Stimulated activated CD4-positive, alpha-beta T cell treated with anti-CD3 and anti-CD28 coated beads, Interleukin-15, amount 100 ng/mL, for 24 hours (primary cell): ENCODE data around the gene OR52A1.

Experiments used
- DNase-seq: peaks from one replicate; pipeline ENCODE4 v3.0.0-alpha.2; 2020

The OR52A1 gene

DNA sequence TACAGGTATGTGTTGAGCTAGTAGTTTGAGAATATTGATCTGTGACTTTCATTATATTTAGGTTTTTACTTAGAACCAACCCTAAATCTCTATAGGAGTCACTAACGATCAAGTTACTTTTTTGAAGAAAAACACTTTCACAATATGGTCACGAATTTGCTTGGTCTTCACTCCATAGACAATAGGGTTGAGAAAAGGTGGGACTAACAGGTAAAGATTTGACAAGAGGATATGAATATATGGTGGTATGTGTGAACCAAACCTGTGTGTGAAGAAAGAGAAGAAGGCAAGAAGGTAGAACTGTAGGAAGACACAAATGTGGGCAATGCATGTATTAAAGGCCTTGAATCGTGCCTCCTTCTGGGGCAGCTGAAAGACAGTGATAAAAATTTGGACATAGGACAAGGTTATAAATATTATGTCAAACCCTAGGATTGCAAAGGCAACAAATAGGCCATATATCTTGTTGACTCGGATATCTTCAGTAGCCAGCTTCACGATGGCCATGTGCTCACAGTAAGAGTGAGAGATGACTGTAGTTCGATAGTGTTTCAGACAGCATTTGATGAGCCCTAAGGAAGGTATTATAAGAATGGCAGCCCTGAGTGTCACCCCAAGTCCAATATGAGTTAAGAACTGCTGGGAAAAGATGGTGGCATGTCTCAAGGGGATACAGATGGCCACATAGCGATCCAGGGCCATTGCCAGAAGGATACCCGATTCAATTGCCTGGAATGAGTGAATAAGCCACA lies 22.8 kb downstream of the OR52A1 start:
- no peak for DNase-seq

DNA sequence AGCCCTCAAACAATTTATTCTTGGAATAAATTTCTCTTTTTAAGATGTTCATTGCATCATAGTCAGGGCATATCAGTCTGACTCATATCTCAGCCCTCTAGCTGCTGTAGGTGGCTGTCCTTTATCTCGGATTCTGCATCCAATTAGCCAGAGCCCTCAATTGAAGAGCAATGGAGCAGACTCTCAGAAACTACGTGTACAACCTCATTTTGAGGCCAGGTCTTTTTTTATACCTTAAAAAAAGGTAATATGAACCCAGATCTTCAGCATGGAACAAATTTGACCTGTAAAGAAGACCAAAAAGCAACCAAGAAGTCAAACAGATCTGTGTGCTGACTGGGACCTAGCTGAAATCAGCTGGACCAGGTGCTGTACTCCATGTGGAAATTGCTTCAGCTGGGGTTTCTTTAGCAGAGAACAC lies 25.1 kb downstream of the OR52A1 start:
- DNase-seq, result no peak

DNA sequence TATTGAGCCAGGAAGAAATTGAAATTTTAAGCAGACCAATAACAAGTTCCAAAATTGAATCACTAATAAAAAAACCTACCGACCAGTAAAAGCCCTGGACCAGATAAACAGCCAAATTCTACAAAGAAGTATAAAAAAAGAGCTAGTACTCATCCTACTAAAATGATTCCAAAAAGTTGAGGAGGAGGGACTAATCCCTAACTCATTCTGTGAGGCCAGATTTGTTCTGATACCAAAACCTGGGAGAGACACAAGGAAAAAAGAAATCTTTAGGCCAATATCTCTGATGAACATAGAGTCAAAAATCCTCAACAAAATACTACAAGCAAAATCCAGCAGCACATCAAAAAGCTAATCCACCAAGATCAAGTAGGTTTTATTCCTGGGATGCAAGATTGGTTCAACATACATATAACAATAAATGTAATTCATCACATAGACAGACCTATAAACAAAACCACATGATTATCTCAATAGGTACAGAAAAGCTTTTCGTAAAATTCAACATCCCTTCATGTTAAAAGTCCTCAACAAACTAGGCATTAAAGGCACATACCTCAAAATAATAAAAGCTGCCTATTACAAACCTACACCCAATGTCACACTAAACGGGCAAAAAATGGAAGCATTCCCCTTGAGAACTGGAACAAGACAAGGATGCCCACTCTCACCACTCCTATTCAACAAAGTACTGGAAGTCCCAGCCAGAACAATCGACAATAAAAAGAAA lies 29.5 kb downstream of the OR52A1 start:
- no peak for DNase-seq

DNA sequence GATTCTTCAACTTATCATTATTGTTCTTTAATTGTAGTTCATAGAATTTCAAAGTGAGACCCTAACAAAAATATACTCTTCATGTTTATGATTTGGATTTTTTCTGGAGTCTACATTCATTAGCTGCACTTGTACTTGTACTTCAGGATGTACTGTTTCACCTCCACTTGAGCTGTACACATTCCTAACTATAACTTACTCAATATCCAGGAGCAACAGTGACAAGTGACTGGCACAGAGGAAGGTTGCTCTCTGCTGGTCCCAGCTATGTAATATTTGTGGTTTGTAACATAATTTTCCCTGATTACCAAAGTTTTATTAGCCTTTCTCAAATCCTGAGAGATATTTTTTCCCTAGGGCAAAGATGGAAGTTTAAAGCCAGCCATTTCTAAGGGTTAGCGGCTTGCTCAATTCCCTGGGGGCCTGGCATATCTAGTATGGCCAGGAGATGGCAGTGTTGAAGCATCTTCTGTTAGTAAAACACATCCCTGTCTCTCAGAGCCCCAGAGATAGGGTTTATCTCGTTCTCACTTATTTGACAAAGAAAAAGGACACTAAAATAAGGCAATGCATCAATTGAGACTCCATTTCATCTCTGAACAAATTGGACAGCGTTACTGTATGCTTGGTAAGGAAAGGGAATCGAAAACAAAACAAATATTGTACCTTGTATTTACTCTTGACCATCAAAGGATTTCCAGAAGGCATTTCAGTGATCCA lies 30.6 kb downstream of the OR52A1 start:
- peak; percentile 62 for DNase-seq

DNA sequence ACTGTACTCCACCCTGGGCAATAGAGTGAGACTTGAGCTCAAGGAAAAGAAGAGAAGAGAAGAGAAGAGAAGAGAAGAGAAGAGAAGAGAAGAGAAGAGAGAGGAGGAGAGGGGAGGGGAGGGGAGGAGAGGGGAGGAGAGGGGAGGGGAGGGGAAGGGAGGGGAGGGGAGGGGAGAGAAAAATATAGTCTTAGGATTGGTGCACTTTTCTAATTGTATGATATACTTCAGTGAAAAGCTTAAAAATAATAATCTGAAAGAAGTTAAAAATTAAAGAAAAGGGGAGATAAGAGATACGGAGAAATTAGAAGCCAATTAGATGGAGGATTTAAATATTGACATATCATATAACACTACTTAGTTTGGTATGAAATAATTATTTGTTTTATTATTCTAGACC lies 35.7 kb downstream of the OR52A1 start:
- DNase-seq, result no peak

DNA sequence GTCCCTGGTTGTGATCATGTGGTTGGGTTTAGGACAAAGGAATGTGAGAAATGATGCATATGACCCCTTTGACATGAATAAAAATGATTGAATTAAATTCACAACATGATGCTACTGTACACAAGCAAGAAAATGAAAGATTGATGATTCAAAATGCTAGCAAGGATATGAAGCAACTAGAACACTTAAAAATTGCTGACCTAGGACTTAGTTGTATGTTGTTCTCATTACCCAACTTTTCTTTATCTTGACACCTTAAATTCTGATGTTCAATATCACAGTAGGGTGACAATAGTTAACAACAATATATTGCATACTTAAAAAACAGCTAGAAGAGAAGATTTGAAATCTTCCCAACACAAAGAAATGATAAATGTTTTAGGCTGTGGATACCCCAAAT lies 37.0 kb downstream of the OR52A1 start:
- no peak for DNase-seq

DNA sequence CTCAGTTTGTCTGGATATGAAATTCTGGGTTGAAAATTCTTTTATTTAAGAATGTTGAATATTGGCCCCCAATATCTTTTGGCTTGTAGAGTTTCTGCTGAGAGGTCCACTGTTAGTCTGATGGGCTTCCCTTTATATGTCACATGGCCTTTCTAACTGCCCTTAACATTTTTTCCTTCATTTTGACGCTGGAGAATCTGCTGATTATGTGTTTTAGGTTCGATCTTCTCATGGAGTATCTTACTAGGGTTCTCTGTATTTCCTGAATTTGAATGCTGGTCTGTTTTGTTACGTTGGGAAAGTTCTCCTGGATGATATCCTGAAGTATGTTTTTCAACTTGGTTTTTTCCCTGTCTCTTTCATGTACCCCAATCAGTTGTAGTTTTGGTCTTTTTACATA lies 39.2 kb downstream of the OR52A1 start:
- no peak for DNase-seq

DNA sequence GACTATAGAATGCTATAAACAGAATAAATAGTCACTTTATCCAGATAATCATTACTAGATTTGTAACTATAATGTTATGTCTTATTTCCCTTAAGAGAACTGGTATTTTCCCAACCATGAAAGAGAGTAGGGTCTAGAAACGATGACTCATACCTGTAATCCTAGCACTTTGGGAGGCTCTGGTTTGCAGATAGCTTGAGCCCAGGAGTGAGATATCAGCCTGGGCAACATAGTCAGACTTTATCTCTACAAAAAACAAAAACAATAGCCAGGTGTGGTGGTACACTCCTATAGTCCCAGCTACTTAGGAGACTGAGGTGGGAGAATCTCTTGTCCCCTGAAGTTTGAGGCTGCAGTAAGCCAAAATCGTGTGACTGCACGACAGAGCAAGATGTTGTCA lies 47.3 kb downstream of the OR52A1 start:
- no peak for DNase-seq

DNA sequence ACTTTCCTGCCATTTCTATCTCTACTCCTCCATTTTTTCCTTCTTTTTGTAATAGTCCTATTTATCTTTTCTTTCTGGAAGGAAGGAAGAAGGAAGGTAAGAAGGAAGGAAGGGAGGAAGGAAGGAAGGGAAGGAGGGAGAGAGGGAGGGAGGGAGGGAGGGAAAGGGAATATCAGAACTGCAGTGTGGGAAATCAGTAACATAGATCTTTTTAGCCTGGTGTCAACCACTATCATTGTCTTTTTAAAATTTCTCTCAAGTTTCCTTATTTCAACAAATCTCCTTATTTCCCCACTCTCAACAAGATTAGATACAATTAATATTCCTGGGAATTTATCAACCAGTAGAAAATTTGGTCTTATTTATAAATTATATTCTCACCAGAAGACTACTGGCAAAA lies 51.5 kb downstream of the OR52A1 start:
- no peak for DNase-seq

DNA sequence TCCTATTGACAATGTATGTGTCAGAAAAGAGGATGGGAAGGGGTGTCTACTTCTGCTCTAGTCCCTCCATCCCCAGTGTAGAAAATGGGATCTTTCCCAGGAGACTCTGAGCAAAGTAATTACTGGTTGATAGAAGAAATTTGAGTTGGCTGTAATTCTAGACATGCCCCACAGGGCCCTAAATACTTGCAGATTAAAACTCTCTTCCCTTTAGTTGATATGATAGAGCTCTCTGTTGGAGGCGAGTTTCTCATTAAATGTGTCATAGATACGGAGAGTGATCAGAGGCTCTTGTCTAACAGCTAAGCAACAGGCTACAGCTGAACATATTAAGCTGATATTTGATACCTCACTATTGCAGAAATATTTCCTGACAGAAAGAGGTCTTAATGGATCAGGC lies 52.3 kb downstream of the OR52A1 start:
- DNase-seq, result no peak

DNA sequence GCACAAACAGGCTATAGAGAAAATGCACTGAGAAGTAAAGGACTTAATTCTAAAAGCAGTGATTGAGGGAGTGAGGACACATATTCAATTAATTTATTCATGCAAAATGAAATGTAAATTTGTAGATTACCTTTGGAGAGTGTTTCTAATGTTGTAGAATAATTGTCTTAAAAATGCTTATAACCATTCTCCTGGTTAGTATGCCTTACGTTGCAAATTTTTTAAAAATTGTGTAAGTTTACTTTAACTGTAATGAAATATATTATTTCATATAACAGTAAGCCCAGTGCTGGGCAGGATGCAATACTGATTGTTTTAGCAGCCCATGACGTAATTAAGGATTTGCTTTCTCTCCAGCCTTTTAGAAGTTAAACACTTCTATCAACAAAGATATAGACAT lies 58.5 kb downstream of the OR52A1 start:
- DNase-seq, result no peak
